Stimulated activated effector memory CD8-positive, alpha-beta T cell treated with anti-CD3 and anti-CD28 coated beads, Interleukin-12 subunit alpha, Interleukin-12 subunit beta, amount 100 ng/mL, for 72 hours (primary cell): ENCODE results near the gene NTHL1.

Experiments
- ATAC-seq: fragments of 150-1000 bp; cut with Tn5 transposase; 2 replicates; pipeline ENCODE4 v1.10.0; 2021
- DNase-seq, 2 donors: peaks; one replicate each; pipeline ENCODE4 v3.0.0; 2021 to 2022; ENCODE audit warnings: low spot score in 2 of 2
- H3K27ac Mint-ChIP-seq: one replicate; pipeline ENCODE4 v1.8.0; 2022; ENCODE audit warnings: mild to moderate bottlenecking, mixed read lengths
- H3K36me3 Mint-ChIP-seq: one replicate; pipeline ENCODE4 v1.8.0; 2022; ENCODE audit warnings: mild to moderate bottlenecking, mixed read lengths
- H3K4me1 Mint-ChIP-seq: one replicate; pipeline ENCODE4 v1.8.0; 2022; ENCODE audit warnings: mixed read lengths
- H3K4me3 Mint-ChIP-seq: one replicate; pipeline ENCODE4 v1.8.0; 2022; ENCODE audit warnings: mild to moderate bottlenecking, mixed read lengths
- H3K9me3 Mint-ChIP-seq: one replicate; pipeline ENCODE4 v1.8.0; 2022; ENCODE audit warnings: mixed read lengths

Gene NTHL1

DNA sequence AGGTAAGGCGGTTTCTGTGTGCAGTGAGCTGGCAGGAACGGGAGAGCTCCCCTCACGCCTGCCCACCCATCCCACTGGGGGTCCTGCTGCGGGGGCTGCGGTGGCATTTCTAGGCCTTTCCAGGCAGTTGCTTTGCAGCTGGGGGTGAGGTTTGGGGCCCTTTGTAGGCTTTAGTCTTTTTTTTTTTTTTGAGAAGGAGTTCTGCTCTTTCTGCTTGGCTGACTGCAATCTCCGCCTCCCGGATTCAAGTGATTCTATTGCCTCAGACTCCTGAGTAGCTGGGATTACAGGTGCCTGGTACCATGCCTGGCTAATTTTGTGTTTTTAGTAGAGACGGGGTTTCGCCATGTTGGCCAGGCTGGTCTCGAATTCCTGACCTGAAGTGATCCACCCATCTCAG, 11.2 kb upstream of the NTHL1 start:
- no peaks in the 10 kb centered on the region for H3K9me3 Mint-ChIP-seq
- ATAC-seq (no peak), DNase-seq (no peak)
- peaks cover 28% of the 10 kb centered on the region for H3K36me3 Mint-ChIP-seq
- H3K27ac Mint-ChIP-seq = no peak overlapping the region
- H3K4me1 Mint-ChIP-seq = peaks cover 5% of the 10 kb centered on the region
- H3K4me3 Mint-ChIP-seq = no peak overlapping the region

DNA sequence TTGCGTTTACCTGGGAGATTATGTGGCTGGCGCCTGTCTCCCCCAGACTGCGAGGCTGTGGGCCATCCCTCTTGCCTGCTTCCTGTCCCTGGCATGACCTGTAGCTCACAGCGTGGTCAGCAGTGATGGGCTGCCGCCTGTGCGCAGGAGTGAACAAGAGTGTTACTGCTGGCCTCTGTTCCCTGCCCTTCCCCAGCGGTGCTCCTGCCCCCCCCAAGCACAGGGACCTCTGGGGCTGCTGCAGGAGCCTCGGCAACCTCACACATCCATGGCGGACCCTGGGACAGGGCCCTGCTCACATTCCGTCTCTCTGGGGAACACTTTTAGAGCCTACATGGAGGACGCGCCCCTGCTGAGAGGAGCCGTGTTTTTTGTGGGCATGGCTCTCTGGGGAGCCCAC, 10.8 kb upstream of the NTHL1 start:
- ATAC-seq (no peak), DNase-seq (no peak)
- Mint-ChIP-seq H3K4me1 (peaks cover 5% of the 10 kb centered on the region), H3K36me3 (peaks cover 27% of the 10 kb centered on the region), H3K4me3 (no peak overlapping the region), H3K27ac (no peak overlapping the region), H3K9me3 (no peaks in the 10 kb centered on the region)

DNA sequence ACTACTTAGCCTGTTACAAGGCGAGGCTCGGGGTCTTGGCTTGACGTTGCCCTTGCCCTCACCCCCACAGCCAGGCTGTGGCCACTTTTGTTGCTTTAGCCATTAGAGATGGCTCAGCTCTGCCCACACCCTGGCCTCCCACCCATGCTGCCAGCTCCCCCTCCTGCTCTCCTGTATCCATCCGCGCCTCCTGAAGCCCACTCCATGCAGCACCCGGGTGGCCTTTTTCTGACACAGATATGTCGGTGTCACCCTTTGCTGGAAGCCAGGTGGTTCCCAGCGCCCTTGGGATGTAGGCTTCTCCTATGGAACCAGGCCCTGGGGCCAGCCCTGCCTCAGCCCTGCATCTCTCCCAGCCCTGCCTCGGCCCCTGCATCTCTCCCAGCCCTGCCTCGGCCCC, 9.8 kb upstream of the NTHL1 start:
- no peak for ATAC-seq
- peaks cover 28% of the 10 kb centered on the region for H3K36me3 Mint-ChIP-seq
- peak overlapping the region; percentile 61 for H3K27ac Mint-ChIP-seq
- DNase-seq = no peak
- H3K9me3 Mint-ChIP-seq = no peaks in the 10 kb centered on the region
- no peak overlapping the region for H3K4me3 Mint-ChIP-seq
- peaks cover 11% of the 10 kb centered on the region for H3K4me1 Mint-ChIP-seq

DNA sequence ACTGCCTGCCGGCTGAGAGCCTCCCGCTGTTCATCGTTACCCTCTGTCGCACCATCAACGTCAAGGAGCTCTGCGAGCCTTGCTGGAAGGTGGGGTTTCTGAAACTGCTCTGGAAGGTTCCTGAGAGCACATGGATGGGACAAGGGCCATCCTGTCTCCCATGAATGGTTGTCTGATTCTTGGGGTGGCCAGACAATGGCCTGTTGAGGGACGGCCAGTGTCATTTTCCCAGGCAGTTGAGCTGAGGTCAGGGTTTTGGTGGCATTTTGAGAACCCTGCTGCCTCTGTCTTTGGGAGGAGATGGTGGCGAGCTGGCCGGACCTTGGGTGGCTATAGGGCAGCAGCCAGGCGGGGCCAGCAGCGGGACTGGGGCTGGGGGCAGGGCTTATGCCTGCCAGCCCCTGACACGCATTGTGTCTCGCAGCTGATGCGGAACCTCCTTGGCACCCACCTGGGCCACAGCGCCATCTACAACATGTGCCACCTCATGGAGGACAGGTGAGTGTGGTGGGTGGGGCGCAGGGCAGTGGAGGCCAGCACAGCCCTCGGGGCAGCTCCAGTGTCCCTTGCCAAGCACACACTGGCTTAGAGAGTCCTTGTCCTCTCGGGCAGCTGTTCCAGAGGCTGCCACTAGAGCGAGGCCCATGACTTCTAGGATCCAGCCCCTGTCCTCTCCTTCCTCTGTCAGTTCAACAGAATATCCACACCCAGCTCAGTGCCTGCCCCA, 9.2 kb upstream of the NTHL1 start:
- Mint-ChIP-seq H3K4me3 (no peak overlapping the region), H3K4me1 (peaks cover 14% of the 10 kb centered on the region), H3K9me3 (no peaks in the 10 kb centered on the region), H3K36me3 (peaks cover 34% of the 10 kb centered on the region), H3K27ac (peak overlapping the region; percentile 61)
- no peak for DNase-seq
- ATAC-seq = no peak

DNA sequence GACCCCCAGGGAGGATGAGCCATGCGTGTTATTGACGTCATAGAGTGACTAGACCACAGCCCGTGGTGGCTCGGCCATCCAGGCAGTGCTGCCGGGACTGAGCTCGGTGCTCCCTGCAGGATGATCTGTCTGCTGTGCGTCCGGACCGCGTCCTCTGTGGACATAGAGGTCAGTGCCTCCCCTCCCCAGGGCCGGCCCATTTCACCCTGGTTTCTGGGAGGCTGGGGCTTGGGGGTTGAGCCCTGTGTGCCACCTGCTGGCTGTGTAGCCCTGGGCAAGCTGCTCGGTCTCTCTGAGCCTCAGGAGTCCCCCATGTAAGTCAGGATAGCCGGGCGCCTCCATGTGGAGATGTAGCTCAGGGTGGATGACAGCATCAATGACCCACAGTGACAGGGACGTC, 8.4 kb upstream of the NTHL1 start:
- Mint-ChIP-seq H3K4me1 (peaks cover 14% of the 10 kb centered on the region), H3K4me3 (no peak overlapping the region), H3K27ac (no peak overlapping the region), H3K36me3 (peaks cover 40% of the 10 kb centered on the region), H3K9me3 (no peaks in the 10 kb centered on the region)
- DNase-seq (no peak), ATAC-seq (no peak)

DNA sequence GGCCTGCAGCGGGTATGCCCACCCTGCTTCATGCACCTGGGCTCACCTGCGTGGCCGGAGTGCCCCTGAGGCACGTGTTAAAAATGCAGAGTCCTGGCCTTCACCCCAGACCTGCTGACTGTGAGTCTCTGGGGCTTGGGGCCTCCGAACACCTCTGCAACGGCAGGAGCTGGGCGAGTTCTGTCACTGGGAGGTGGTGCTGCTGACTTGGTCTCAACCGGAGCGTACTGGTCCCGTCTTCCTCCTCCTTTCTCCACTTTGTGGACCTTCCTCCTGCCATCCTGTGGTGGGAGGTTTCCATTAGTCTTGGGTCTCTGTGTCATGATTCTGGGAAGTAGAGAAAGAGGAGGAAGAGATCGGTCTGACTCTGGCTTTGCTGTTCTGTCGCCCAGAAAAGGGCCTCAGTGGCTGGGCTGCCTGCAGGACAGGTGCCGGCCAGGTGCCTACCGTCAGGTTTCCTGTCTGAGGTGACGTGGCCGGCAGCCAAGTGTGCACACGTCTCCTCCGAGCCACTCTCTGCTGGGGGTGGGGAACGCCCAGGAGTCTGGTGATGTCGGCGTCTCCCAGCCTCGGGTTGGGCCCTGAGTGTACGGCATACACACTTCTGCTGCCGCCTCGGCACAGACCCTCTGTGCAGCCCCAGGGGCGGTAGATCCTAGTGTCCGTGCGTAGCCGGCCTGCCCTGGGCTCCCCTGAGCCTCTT, 7.1 kb upstream of the NTHL1 start:
- H3K4me1 Mint-ChIP-seq = peaks cover 14% of the 10 kb centered on the region
- no peak for ATAC-seq
- no peaks in the 10 kb centered on the region for H3K9me3 Mint-ChIP-seq
- no peak overlapping the region for H3K4me3 Mint-ChIP-seq
- H3K27ac Mint-ChIP-seq = no peak overlapping the region
- H3K36me3 Mint-ChIP-seq = peaks cover 42% of the 10 kb centered on the region
- DNase-seq = no peak

DNA sequence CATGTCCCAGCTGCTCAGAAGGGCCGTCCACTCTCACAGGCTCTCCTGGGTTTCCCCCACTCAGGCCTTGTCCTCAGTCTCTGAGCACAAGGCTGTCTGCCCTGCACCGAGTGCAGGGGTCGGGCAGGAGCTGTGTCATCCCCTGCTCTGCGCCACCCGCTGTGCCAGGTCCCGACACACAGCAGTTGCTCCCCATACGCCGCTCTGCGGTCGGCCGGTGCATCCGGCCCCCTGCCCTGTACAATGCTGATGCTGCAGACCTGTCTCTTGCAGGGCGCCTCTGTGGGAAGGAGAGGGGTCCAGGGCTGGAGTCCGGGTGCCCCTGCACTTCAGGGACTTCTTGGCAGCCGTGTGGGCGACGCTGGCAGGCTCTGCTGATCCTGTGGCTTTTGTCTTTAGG, 6.3 kb upstream of the NTHL1 start:
- DNase-seq (no peak), ATAC-seq (no peak)
- H3K4me3 Mint-ChIP-seq = no peak overlapping the region
- H3K4me1 Mint-ChIP-seq = peaks cover 14% of the 10 kb centered on the region
- H3K27ac Mint-ChIP-seq = no peak overlapping the region
- H3K36me3 Mint-ChIP-seq = peaks cover 36% of the 10 kb centered on the region
- H3K9me3 Mint-ChIP-seq = no peaks in the 10 kb centered on the region

DNA sequence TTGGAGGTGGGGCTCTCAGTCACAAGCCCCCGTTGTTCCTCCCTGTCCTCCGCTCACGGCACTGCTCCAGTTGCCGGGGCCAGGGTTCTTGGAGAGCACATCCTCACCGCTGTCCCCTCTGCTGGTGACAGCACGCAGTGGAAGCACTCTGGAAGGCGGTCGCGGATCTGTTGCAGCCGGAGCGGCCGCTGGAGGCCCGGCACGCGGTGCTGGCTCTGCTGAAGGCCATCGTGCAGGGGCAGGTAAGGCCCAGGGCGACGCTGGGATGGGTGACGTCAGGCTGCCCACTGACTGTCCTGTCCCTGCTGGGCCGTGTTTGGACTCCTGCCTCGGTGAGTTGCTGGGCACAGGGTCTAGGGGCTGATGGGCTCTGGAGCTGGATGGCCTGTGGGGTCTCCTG, 5.6 kb upstream of the NTHL1 start:
- Mint-ChIP-seq H3K36me3 (peaks cover 42% of the 10 kb centered on the region), H3K9me3 (no peaks in the 10 kb centered on the region), H3K27ac (no peak overlapping the region), H3K4me1 (peaks cover 18% of the 10 kb centered on the region), H3K4me3 (no peak overlapping the region)
- ATAC-seq (no peak), DNase-seq (no peak)

DNA sequence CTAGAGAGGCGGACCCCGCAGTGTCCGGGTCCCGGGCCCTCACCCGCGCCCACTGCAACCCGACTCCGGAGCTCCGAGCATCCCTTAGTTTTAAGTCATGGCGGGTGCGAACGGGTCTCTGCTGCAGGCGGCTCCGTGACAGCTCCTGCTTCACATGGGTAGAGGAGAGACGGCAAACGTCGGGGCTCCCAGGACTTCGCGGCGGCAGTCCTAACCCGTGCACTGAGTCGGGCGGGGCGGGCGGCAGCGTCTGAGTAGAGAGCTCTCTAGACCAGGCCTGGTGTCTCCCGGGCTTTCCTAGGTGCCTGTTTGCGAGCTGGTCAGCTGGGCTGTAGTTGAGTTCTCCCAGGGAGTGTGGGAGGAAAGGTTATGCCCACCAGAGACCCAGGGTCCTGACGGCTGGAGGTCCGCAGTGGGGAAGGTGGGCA, 496 bp upstream of the NTHL1 start:
- Mint-ChIP-seq H3K4me3 (peak overlapping the region; percentile 83), H3K36me3 (peaks cover 37% of the 10 kb centered on the region), H3K4me1 (peaks cover 28% of the 10 kb centered on the region), H3K27ac (peak overlapping the region; percentile 73), H3K9me3 (no peaks in the 10 kb centered on the region)
- no peak for DNase-seq
- peak; percentile 42 for ATAC-seq

DNA sequence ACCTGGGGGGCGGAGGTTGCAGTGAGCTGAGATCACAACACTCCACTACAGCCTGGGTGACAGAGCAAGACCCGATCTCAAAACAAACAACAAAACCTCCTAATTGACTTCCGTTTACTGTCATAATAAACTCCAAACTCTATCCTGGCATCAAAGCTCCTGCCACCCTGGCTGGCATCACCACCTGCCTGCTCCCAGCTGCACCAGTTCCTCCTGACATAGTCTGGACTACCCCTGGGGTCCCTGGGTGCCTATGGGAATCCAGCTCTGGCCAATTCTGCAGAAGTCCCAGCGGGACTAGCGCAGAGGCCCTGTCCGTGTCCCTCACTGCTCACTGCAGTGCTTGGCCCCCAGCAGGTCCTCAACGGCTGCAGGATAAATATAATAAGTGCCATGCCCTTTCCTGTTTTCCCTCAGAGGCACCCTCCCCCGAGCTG, 723 bp downstream of the NTHL1 start:
- Mint-ChIP-seq H3K4me3 (peak overlapping the region; percentile 83), H3K9me3 (no peaks in the 10 kb centered on the region), H3K4me1 (peaks cover 19% of the 10 kb centered on the region), H3K36me3 (peaks cover 25% of the 10 kb centered on the region), H3K27ac (peak overlapping the region; percentile 52)
- DNase-seq = no peak
- ATAC-seq = no peak

DNA sequence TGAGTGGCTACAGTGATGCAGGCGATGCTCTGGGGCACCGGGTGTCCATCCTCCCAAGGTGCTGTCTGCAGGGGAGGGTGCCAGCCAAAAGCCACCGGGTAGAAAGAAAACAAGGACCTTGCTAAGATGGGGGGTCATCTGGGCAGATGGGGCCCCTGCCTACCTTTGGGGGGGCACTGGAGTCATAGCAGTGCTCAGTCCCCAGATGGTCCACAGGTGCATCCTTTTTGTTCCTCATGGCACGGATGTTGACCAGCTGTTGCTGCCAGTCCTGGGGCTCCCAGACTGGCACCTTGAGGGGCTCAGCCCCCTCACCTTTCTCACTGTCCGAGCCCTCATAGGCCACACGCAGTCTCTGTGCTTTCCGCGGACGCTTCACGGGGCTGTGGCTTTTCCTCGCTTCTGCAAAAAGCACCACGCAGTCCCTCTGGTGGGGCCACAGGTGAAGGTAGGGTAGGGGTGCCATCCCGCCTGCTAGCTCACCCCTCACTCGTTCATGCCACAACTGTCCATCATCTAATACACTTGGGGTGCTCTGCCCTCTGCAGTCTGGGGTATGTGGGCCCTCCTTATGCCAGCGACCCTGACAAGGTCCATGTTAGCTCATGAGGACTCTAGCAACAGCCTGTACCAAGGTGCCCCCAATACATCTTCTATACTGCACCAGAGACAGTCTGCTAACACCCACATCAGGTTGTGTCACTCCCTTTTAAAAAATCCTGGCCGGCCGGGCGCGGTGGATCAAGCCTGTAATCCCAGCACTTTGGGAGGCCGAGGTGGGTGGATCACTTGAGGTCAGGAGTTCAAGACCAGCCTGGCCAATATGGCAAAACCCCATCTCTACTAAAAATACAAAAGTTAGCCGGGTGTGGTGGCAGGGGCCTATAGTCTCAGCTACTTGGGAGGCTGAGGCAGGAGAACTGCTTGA, 1.4 kb downstream of the NTHL1 start:
- ATAC-seq = no peak
- no peak for DNase-seq
- Mint-ChIP-seq H3K4me1 (peaks cover 19% of the 10 kb centered on the region), H3K27ac (no peak overlapping the region), H3K36me3 (peaks cover 19% of the 10 kb centered on the region), H3K9me3 (no peaks in the 10 kb centered on the region), H3K4me3 (peak overlapping the region; percentile 83)

DNA sequence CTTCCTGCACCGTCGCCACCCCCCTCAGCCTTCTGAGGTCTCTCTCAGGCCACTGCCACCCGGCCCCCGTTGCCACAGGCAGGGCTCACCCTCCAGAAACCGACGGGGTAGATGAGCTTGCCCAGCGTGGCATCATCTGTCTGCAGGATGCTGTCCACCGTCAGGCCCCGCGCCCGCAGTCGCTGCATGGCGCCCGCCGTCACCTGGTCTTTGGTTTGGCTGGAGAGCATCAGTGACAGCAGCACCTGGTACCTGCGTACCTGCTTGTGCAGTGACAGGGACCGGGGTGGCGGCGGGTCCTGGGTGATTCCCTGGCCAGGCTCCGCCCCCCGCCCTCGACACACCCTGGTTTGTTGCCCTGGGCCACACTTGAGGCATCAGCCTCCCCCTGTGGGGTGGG, 3.1 kb downstream of the NTHL1 start:
- Mint-ChIP-seq H3K36me3 (peaks cover 6% of the 10 kb centered on the region), H3K4me1 (peaks cover 19% of the 10 kb centered on the region), H3K9me3 (no peaks in the 10 kb centered on the region), H3K27ac (no peak overlapping the region), H3K4me3 (no peak overlapping the region)
- DNase-seq (no peak), ATAC-seq (no peak)

DNA sequence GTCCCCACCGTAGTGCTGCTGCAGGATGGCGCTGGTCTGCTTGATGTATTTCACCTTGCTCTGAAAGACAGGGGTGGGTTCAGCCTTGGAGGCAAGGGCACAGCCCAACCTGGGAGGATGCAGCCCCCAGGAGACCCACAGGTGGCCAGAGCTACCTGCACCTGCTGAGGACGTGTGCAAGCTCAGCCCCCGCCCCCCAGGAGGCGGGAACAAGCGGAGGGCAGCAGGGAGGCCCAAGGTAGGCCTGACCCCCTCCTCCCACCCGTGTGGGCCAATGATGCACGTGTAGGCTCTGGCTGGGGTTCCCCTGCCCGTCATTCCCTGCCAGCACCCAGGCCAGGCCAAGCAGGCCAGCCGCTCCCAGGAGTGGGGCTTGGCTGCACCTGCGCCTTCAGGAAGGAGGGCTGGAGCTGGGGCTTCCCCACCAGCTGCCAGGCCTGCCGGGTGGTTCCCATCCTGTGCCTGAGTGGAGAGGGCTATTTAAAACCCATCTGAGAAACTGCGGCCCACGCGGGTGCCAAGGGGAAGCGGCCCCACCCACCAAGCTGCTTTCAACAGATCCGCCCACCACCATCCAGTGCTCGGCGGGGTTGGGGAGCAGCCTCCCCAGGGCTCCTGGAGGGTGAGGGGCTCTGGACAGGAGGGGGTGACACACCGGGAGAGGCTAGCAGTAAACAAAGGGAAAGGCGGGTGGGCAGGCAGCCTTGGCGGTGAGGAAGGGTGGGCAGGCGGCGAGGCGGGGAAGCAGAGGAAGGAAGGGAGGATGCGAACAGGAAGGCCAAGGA, 3.8 kb downstream of the NTHL1 start:
- peaks cover 6% of the 10 kb centered on the region for H3K36me3 Mint-ChIP-seq
- ATAC-seq (no peak), DNase-seq (no peak)
- no peaks in the 10 kb centered on the region for H3K9me3 Mint-ChIP-seq
- peak overlapping the region; percentile 84 for H3K27ac Mint-ChIP-seq
- no peak overlapping the region for H3K4me3 Mint-ChIP-seq
- H3K4me1 Mint-ChIP-seq = peaks cover 18% of the 10 kb centered on the region

DNA sequence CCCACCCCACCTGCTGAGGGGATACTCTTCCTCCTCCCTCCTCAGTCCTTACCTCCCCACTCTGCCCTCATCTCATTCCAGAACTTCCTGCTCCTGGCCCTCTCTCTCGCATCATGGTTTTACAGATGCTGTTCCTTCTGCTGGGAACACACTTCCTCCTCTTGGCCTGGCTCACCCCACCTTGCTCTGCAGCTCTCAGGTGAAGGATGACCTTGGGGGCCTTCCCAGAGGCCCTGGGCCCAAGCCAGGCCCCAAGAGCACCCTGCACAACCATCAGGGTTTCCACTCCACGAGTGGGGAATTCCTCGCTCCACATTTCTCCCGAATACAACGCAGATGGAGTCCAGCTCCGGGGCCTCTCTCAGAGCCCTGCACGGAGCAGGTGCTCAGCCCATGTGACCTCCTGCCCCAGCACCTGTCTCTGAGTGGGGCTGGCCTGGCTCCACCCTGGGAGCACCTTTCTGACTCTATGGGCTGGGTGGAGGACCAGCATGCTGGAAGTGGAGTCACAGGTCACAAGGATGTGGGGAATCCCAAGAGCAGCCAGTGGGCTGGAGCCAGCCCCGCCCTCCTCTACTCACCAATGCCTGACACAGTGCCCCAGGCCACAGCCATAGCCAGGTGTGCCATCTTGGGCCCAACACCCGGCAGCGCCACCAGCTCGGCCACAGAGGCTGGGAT, 4.5 kb downstream of the NTHL1 start:
- ATAC-seq (no peak), DNase-seq (no peak)
- Mint-ChIP-seq H3K36me3 (no peaks in the 10 kb centered on the region), H3K4me3 (no peak overlapping the region), H3K4me1 (peaks cover 12% of the 10 kb centered on the region), H3K9me3 (no peaks in the 10 kb centered on the region), H3K27ac (peak overlapping the region; percentile 84)
